Measurements from ENCODE around the gene METRNL.

Gene METRNL

DNA sequence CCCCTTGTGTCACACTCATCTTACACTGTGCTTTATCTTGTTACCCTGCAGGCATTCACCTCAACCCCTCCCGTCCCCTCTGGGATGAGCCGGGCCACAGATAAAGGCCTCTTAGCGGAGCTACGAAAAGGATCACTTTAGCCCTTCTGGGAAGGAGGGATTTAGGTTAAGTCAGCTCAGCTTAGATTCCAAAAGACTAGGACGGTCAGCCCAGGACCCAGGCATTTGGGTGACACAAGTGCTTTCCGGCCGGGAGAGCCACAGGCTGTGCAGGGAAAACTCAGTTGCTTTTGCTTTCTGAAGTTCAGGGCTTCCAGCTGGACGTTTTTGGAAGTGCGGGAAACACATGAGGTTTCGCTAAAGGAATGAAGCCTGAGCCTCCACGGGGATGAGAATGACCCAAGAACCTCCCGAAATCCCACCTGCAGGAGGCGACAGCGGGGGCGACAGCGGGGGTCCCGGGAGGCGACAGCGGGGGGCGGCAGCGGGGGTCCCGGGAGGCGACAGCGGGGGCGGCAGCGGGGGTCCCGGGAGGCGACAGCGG, 11.6 kb upstream of the METRNL start:
- no peak for DNase-seq

DNA sequence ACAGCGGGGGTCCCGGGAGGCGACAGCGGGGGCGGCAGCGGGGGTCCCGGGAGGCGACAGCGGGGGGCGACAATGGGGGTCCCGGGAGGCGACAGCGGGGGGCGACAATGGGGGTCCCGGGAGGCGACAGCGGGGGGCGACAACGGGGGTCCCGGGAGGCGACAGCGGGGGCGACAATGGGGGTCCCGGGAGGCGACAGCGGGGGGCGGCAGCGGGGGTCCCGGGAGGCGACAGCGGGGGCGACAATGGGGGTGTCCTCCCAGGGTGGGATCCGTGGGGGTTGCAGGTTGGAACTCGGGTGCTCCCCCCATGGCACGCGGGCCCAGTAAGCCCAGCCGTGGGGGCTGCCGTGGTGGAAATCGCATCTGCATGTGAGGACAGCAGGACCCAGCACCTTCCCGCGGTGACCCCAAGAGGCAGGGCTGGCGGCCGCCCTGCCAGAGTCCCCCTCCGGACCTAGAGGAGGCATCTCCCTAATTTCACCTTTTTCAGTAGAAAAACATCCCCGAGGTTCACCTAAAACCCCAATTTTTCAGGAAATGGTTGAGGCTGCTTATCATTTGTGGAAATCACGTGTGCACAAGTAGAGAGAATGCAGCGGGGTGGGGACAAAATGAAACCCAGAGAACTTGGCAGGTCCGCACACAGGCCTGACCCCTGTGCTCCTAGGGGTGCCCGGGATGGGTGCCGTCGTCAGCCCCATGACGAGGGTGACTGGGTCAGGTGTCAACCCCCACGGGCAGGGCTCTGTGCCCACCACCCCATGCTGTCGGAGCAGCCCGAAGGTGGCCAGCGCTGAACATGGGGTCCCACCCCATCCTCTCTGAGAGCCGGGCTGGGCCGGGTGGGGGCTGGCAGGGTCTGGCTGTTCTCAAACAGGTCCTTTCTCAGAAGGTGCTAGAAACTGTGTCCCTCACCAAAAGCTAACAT, 10.5 kb upstream of the METRNL start:
- DNase-seq = no peak

DNA sequence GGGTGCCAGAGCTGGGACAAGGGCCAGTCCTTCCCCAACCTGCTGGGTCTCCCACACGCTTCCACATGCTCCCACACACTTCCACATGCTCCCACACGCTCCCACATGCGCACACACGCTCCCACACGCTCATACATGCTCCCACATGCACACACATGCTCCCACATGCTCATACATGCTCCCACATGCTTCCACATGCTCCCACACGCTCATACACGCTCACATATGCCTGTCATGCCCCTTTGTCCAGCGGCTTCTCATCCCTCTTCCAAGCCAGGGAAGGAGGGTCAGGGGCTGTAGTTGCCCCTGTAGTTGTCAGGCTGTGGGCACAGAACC, 9.9 kb upstream of the METRNL start:
- no peak for DNase-seq

DNA sequence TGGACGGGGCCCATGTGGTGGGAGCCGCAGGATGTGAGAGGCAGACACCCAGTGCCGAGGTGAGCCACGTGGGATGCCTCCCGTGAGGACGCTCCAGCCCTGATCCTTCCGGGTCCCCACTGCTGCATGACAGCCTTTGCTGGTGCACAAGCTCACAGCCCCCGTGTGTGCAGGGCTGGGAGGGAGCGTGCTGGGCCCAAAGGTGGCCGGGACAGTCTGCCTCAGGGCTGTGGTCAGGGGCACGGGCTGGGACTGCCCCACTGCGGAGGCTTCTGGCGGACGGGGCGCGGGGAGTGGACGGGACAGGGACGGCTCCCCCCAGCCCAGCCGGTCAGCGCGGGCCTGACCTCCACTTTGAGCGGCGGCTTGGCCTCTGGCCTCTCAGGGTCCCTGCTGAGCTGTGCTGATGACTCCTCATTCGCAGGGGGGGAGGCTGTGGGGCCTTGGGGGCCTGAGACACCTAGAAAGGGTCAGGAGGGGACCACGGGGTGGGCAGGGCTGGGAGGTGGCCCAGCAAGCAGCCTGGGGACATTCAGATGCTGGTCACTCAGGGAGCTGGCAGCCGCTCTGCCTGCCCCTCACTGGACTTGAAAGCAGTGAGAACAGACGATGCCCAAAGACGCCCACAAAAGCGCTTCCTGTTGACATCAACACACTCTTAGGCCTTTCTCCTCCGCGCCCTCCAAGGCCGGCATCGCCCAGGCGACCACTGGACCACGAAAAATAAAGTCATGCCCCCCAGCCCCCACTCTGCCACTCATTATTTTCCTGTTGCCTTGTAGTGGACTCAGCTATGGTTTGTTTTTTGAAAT, 9.3 kb upstream of the METRNL start:
- DNase-seq = no peak

DNA sequence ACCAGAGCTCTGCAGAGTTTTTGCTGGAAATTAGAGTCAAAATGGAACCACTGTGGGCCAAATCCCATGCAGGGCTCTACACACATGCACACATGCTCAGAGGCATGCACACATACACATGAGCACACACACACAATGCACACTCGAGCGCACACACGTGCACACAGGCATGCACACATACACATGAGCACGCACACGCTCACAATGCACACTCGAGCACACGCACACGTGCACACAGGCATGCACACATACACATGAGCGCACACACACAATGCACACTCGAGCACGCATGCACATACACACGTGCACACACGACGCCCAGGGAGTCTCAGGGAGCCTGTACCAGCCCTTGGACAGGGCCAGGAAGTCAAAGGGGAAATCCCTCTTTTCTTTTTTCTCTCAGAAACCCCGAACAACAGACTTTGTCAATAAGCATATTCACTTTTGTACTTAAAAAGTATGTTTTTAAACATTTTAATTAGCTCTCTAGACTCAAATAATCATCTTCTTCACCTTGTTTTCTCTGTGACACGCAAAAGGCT, 8.5 kb upstream of the METRNL start:
- DNase-seq = no peak

DNA sequence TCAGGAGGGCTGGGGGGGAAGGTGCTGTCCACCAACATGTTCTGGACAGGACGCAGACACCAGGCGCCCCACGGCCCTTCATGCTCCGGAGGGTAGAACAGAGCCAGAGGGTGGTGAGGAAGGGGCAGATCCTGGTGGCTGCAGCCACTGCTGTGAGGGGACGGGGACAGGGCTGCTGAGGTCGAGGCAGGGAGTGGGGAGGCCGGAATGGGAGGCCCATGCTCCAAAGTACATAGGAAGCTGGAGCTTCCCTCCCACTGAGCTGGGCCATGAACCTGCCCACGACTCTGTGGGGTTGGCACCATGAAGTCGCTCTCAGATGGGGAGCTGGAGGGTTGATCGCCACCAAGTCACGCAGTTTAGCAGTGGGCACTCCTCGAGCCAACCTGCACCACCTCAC, 8.0 kb upstream of the METRNL start:
- no peak for DNase-seq

DNA sequence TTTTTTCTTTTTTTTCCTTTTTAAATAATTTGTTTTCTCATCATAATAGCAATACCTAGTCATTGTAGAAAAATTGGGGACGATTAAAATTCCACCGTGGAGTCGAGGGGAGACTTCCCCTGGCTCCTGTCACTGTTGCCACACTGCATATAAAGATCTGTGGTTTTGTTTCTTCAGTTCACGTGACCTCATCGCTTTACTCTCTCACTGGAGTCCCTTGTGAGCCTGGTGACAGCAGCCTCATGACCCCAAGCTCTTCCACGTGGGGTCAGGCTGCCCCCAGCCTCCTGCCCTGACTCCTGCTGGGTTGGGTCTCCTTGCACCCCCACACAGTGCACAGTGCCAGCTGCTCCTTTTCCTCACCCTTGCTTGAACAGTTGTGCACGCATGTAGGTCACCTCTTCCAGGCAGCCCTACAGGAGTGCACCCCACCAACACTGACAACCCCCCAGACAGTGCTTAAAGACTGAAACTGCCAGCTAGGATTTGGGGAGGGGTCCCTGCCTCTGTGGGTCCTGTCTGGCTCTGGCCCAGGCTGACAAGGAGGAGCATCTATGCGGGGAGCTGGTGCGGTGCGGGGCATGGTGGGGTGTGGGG, 7.3 kb upstream of the METRNL start:
- no peak for DNase-seq

DNA sequence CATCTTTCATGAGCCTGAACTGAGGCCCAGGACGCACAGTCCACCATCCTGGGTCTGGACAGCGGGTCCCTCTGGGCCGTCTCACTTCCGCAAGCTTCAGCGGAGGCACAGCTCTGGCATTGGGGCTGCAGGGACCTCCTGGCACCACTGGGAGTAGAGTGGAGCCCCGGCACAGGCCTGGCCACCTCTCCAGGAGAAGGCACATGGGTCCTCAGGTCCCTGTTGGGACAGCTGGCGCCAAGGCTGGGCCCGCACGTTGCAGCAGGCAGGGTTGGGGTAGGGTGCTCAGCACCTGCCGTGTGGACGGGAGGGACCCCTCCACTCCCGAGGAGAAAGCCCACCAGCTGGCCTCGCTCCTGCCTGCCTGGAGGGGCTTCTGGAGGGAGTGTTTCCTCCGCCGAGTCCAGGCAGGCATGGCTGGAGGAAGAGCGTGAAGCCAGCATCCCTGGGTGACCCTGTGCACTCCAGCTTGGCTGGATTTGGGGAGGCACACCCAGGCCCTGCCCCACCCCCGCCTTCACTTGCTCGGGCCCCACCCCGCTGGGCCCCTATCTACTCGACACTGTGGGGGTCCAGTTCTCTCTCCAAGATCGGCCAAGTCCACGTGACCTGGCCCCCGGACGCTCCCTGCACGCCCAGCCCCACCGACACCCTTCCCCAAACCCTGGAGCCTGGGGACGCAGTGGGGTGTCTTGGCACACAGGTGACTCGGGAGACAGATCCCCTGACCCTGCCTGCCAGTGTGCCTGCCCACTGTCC, 6.6 kb upstream of the METRNL start:
- DNase-seq = no peak

DNA sequence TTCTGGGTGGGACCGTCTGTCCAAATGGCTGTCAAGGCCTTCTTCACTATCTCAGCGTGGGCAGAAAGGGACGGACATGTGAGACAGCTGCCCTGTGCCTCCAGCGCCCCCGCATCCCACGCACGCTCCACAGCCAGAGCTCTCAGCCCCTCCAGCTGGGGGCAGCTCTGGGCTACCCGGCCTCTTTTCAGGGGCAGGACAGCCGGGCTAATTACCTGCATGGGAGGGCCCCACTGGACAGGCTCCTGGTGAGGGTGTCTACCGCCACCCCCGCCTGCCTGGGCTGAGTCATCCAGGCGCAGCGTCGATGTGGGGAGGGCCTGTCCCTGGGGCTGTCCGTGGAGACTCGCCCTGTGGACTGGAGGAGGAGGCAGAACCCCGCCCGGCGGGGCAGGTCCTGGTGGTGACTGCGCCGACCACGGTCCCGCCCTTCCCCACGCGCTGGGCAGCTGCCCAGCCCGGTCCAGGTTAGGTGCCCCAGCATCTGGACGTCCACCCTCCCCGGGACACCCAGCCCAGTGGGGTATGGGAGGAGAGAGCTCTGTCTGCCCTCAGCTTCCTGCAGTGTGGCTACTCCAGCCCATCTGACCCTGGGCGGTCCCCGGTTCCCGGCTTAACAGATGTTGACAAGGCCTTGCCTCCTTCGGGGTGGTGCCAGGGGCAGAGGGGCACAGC, 5.9 kb upstream of the METRNL start:
- no peak for DNase-seq

DNA sequence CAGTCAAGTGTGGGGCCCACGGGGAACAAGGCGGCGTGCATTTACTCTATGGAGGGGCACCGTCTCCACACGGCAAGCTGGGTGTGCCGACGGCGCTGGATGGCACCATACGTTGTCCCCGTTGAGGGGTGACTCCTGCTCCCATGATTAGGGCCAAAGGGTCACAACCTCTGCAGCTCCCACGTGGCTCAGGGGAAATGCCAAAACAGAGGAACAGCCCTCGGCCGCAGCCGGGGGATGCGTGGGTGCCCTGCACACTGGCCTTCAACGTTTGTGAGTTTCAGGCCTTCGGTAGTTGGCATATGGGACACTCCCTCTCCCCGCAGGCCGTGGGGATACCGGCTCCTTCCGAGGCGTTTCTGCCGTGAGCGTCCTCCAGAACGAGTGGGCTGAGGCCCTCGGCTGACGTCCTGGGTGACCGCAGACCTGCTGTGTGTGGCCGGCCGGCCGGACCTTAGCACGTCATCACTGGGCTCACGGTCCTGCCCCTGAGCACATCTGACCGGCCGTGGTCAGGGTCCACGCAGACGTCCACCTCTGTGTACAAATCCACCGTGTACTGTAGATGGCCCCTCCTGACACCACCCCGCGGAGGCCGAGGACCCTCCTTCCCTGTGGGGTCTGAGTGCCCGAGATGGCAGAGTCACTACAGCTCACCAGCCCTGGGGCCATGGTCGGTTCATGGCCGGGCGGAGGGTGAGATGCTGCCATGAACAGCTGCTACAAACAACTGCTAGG, 4.8 kb upstream of the METRNL start:
- DNase-seq = no peak

DNA sequence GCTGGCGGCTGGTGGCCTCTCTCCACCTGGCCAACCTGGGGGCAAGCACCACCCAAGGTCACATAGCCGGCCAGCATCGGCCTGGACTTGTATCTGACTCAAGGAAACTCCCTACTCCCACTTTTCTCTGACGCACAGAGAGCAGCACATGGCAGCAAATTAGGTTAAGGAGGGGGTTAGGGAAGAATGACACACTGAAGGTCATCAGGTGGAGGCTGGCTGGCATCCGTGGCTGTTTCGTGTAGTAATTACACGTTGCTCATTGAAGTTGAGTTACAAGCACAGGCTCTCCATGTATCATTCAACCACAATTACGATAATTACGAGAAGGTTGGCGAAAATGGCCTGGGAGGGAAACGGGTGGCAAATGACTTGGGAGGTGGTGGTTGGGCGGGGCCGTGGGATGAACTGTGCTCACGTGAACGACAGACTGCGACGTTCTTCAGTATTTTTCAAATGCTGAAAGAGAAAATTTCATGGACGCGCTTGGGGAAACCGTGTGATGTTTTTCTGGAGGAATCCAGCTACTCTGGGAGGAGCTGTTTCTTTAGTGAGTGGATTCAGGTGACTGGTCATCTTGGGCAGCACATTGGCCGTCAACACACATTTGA, 4.0 kb upstream of the METRNL start:
- DNase-seq = no peak

DNA sequence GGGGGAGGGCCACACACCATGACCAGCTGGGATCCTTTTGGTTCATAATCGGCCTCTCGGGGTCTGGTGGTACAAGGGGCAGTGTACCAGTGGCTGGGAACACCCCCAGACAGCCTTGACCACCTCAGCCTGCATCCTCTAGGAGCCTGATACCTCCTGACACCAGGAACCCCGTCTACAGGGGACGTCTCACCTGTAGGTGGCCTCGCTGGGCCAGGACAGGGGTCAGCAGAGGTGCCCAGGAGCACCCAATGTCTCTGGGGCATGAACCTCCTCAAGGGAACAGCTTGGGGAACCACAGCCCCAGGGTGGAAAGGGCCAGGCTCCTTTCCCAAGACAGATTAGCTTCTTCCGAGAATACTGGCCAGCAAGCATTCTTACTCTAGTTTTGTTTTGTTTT, 2.5 kb upstream of the METRNL start:
- DNase-seq = no peak

DNA sequence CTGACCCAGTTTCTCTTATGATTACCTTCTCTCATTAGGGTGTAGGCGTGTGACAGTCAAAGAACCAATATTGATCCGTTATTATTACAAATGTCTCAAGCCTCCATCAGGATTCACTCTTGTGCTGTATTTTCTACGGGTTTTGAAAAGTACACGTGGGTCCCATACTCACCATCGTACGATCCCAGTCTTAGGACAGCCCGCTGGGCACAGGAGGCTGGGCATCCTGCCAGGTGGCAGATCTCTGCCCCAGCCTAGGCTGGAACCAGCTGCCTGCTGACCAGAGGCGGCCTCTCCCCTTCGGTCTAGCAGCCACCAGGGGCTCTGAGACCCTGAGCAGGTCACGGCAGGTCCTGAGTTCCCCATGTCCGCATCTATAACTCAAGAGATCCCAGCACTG, 2.0 kb upstream of the METRNL start:
- no peak for DNase-seq

DNA sequence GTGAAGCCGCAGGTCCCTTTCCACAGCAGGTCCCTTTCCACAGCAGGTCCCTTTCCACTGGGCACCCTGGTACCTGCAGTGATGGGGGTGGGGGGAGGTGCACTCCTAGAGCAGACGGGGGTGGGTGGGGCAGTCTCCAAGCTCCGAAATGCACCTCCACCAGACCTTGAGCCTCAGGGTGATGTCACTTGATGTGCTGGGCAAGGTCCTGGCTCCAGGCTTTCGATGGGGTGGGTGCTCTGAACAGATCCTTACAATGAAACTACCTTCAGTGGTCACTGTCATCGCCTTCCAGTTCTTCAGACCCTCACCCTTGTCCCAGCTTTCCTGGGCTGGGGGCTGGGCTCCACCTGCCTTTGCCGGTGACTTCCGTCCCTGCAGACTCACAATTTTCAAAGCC, 1.5 kb upstream of the METRNL start:
- DNase-seq = no peak

DNA sequence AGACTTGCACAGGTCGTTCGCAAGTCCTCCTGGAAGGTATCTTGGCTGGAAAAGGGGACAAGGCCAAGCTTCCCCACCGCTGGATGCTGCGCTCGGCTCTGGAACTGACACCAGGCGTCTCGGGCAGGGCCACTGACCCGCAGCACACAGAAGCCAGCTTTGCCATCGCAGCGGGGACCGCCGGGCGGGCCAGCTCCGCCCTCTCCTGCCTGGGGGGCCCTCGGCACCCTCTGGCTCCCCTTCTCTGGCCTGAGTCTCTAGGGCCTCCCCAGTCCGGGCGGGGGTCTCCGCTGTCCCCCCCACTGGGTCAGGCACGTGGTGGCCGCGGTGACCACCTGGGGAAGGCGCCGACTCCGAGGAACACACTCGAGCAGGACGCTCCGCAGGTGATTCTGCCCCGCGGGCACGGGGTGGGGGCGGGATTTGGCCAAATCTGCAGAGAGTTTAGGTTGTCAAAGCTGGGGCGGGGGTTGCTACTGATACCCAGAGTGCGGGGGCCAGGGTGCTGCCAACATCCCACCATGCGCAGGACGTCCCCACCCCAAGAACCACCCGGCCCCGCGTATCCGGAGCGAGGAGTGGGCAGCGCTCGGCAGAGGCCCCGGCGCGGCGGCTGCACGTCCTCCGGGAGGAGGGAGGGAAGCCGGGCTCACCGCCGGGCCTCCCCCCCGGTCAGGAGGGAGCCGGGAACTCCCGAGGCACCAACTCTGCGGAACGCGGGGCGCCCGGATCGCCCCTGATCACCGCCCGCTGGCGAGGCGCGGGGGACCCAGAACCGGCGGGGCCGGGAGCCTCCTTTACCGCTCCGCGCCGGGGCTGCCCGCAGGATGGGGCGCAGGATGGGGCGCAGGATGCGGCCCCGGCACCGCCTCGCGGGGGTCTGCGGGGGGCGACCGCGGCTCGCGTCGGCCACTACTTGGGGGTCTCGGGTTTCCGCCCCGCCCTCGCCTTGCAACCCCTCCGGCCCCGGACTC, 744 bp upstream of the METRNL start:
- no peak for DNase-seq

DNA sequence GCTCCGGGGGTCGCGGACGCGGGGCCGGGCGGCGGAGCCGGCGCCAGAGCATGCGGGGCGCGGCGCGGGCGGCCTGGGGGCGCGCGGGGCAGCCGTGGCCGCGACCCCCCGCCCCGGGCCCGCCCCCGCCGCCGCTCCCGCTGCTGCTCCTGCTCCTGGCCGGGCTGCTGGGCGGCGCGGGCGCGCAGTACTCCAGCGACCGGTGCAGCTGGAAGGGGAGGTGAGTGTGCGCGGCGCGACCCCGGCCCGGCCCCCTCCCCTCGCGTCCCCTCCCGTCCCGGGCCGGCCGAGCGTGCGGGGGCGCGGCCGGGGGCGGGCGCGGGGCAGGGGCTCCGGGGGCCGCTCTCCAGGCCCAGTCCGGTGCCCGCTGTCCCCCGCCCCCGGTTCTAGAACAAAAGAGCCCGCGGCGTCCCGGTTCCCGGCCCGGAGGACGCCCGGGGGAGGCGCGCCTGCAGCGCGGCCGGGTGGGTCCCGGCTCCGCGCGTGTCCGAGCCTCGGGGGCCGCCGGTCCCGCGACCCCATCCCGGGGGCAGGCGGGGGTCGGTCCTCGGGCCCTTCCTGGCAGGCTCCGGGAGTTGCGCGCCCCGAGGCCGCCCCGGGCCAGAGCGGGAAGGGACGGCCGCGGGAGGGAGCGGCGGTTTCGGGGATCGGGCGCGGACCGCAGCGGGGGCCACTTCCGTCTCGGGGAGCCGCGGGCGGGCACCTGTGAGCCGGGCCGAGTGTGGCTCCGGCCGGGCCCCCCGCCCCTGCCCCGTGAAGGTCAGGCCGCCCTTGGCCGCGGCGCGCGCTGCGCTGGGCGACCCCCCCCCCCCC, 563 bp downstream of the METRNL start:
- no peak for DNase-seq

DNA sequence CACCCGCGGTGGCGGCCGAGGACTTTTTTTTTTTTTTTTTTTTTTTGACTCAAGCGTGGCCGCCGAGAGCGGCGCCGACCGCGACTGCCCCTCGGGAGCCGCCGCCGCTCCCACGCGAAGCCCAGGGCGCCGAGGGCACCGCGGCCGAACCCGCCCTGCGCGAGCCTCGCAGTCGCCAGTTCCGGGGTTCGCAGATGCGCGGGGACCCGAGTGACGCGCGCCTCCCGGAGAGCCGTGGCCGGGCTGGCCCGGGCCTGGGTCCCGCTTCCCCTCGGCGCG, 1.1 kb downstream of the METRNL start:
- DNase-seq = no peak

DNA sequence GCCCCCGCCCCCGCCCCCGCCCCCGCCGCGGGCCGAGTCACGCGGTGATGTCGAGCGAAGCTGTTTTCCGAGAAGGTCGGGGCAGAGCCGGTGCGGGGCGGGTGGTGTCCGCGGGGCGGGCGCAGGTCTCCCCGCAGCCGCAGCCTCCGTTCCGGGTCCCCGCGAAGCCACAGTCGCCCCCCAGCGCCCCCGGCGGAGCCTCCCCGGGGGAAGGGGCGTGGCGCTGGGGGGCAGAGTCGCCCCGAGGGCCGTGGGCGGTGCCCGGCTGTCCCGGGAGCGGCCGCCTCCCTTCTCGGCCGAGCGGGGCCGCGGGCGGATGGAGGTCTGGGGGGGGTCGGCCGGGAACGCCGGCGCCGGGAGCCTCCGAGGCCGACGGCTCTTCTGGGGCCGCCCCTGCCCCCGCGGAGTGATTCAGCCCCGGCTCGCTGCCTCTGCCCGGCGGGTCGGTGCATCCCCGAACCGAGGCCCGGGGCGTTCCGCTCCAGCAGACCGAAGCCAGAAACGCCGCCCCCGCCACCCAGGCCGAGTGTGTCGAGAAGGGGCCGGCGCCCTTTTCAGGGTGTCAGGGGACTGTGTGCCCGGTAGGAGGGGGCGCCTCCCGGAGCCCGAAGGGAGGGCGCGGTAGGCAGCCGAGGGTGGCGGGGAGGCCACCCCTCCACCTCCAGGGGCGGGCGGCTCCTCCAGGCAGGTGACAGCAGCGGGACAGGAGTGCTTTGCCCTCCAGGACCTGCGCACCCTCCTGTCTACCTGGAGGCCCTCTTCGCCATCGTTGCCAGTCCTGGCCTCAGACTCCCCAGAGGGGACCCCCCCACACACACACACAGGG, 1.7 kb downstream of the METRNL start:
- no peak for DNase-seq
